GM20000 (cell line): ENCODE results near the gene TNFAIP8L2.
"Not testable (repeated sequence)": the region's sequence is repeated elsewhere in the genome, so short reads cannot be mapped to it uniquely, and the experiment has no call there.

Experiments used
- DNase-seq: peaks from one replicate; pipeline ENCODE4 v3.0.0; 2012; ENCODE audit warnings: low spot score
- CTCF ChIP-seq: IDR thresholded peaks from 2 replicates; pipeline ENCODE4 v1.5.1; 2012; ENCODE audit warnings: mild to moderate bottlenecking, control low read depth; ENCODE audit errors: extremely low read depth, missing control alignments

Gene TNFAIP8L2

GRCh38 chr1:151175041-151175741, 18.7 kb downstream of the TNFAIP8L2 start:
- TF ChIP-seq CTCF: no peak
- DNase-seq: no peak

- TF ChIP-seq CTCF: no peak
- DNase-seq: no peak
These were observed 19.4 kb downstream of the TNFAIP8L2 start, which contains the start of gene TMOD4 for GRCh38 chr1:151175863-151176262. Gene TMOD4 (minus strand): TSS chr1:151175981. CDS start chr1:151174875, 1,106 bp downstream.

GRCh38 chr1:151176514-151177045, 20.1 kb downstream of the TNFAIP8L2 start:
- DNase-seq: no peak
- no peak for TF ChIP-seq CTCF

- TF ChIP-seq CTCF: no peak
- DNase-seq: no peak
These were observed 27.8 kb downstream of the TNFAIP8L2 start for GRCh38 chr1:151184211-151184610.

GRCh38 chr1:151187205-151187604, 30.8 kb downstream of the TNFAIP8L2 start:
- no peak for DNase-seq
- TF ChIP-seq CTCF: no peak

- DNase-seq: not testable (repeated sequence)
These were observed 32.2 kb downstream of the TNFAIP8L2 start for GRCh38 chr1:151188667-151189066.

GRCh38 chr1:151189637-151190445, 33.4 kb downstream of the TNFAIP8L2 start, which contains the start of gene VPS72:
Gene VPS72 (minus strand): TSS chr1:151190197. CDS start chr1:151190121, 76 bp downstream.
- no peak for TF ChIP-seq CTCF
- peak; percentile 89 for DNase-seq
